Esophagus muscularis mucosa (tissue), 3 donors: ENCODE results near the gene DIP2C.

ENCODE experiments used
- POLR2A ChIP-seq: fragments of 450-650 bp; IDR thresholded peaks from one replicate; pipeline ENCODE4 v1.6.1; 2017; ENCODE audit warnings: antibody characterized with exemption, moderate library complexity, mild to moderate bottlenecking, low read depth
- TF ChIP-seq, protein P1 (sequence below), 3 experiments: fragments of 200-600 bp in 2 of 3; fragments of 450-650 bp in 1 of 3; sonication (generic) in 2 of 3; IDR thresholded peaks; one replicate each; pipeline ENCODE4 v1.5.1; 2017 to 2019; ENCODE audit warnings: antibody characterized with exemption in 3 of 3, mild to moderate bottlenecking in 2 of 3, moderate library complexity in 1 of 3

DNA sequence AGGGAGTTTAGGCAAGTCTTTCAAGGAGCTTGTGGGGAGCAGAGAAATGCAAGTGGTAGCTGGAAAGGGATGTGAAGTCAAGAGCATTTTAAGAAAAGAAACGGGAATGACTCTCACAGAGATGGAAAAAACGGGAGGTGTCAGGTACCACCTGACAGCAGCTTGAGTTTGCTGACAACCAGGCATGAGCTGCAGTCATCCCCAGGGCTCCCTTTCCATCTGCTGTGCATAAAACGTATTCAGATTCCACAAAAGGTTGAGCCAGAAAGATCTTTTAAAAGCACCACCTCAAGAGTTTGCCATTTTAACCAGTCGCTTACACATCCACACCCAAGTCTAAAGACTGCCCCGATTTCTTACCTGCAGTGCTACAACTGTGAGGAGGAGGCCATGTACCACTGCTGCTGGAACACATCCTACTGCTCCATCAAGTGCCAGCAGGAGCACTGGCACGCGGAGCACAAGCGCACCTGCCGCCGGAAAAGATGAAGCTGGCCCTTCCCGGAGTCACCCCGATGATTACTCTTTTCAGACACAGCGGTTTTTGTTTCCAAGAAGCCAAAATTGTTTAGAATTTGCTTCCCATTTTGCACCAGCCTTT, 437.4 kb downstream of the DIP2C start:
- TF ChIP-seq POLR2A = no peak
- TF ChIP-seq, protein P1, sequence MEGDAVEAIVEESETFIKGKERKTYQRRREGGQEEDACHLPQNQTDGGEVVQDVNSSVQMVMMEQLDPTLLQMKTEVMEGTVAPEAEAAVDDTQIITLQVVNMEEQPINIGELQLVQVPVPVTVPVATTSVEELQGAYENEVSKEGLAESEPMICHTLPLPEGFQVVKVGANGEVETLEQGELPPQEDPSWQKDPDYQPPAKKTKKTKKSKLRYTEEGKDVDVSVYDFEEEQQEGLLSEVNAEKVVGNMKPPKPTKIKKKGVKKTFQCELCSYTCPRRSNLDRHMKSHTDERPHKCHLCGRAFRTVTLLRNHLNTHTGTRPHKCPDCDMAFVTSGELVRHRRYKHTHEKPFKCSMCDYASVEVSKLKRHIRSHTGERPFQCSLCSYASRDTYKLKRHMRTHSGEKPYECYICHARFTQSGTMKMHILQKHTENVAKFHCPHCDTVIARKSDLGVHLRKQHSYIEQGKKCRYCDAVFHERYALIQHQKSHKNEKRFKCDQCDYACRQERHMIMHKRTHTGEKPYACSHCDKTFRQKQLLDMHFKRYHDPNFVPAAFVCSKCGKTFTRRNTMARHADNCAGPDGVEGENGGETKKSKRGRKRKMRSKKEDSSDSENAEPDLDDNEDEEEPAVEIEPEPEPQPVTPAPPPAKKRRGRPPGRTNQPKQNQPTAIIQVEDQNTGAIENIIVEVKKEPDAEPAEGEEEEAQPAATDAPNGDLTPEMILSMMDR (IDR thresholded peaks at IDR 0.05) = no peak
